ENCODE data around the gene ADIG.

- no peak for TF ChIP-seq JUN (IDR thresholded peaks at IDR 0.05; ENCODE audit: low read depth, low read length)
- TF ChIP-seq SP1 (IDR thresholded peaks at IDR 0.05; ENCODE audit: low read depth, low read length): no peak
- no peak for TF ChIP-seq EZH2 (IDR thresholded peaks at IDR 0.05; ENCODE audit: low read depth, low read length, severe bottlenecking)
- no peak for TF ChIP-seq POLR2AphosphoS5 (IDR thresholded peaks at IDR 0.05; ENCODE audit: low read depth, low read length)
- TF ChIP-seq, protein P1, sequence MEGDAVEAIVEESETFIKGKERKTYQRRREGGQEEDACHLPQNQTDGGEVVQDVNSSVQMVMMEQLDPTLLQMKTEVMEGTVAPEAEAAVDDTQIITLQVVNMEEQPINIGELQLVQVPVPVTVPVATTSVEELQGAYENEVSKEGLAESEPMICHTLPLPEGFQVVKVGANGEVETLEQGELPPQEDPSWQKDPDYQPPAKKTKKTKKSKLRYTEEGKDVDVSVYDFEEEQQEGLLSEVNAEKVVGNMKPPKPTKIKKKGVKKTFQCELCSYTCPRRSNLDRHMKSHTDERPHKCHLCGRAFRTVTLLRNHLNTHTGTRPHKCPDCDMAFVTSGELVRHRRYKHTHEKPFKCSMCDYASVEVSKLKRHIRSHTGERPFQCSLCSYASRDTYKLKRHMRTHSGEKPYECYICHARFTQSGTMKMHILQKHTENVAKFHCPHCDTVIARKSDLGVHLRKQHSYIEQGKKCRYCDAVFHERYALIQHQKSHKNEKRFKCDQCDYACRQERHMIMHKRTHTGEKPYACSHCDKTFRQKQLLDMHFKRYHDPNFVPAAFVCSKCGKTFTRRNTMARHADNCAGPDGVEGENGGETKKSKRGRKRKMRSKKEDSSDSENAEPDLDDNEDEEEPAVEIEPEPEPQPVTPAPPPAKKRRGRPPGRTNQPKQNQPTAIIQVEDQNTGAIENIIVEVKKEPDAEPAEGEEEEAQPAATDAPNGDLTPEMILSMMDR (IDR thresholded peaks at IDR 0.05; ENCODE audit: control extremely low read depth in 1 of 3, insufficient read depth in 1 of 3, low read depth in 1 of 3, low read length in 3 of 3): no peak
- no peak for TF ChIP-seq ATF2 (IDR thresholded peaks at IDR 0.05; ENCODE audit: low read length)
- TF ChIP-seq MAX (IDR thresholded peaks at IDR 0.05): no peak
Measured at GRCh38 chr20:38557174-38557573, 23.8 kb upstream of the ADIG start.
